NCI-H1436 treated with DMSO at 0.1 percent for 48 hours (cell line): Measurements from ENCODE around the gene SLC1A6.
"Not testable (repeated sequence)": the region's sequence is repeated elsewhere in the genome, so short reads cannot be mapped to it uniquely, and the experiment has no call there.

Experiments
- DNase-seq: peaks from one replicate; lab custom pipeline; 2025; lab: John Stamatoyannopoulos, UW

The SLC1A6 gene

DNA sequence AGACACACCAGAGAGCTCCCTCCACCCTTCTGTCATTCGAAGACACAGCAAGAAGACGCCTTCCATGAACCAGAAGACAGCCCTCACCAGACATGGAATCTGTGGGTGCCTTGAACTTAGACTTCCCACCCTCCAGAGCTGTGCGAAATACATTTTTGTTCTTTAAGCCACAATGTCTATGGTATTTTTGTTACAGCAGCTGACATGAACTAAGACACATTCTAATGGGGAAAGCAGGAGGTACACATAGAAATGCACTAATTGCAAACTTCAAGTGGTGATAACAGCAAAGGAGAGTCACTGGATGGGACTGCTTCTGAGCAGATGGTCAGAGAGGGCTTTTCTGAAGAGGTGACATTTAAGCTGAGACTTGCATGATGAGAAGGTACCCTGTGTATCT, 22.2 kb downstream of the SLC1A6 start:
- DNase-seq, result no peak

DNA sequence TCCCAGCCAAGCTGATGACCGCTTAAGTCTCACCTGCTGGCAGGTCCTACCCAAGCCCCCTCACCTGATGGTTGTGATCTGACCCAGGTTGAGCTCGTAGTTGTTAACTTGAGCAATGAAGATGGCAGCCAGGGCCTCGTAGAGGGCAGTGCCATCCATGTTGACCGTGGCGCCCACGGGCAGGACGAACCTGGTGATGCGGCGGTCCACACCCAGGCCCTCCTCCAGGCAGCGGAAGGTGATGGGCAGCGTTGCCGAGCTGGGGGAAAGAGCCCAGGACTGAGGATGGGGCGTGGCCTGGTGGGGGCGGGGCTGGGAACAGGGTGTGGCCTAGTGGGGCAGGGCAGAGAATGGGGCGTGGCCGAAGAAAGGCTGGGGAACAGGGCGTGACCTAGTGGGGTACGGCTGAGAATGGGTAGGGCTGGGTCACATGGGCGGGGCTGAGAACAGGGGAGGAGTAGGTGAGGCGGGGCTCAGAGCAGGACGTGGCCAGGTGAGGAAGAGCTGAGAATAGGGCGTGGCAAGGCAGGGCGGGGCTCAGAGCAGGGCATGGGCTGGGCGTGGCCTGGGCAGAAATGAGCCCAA, 25.5 kb downstream of the SLC1A6 start:
- no peak for DNase-seq

- no peak for DNase-seq
Observed at GRCh38 chr19:14952767-14953166, 26.9 kb downstream of the SLC1A6 start.

GRCh38 chr19:14950421-14950820, 29.2 kb downstream of the SLC1A6 start:
- no peak for DNase-seq

DNA sequence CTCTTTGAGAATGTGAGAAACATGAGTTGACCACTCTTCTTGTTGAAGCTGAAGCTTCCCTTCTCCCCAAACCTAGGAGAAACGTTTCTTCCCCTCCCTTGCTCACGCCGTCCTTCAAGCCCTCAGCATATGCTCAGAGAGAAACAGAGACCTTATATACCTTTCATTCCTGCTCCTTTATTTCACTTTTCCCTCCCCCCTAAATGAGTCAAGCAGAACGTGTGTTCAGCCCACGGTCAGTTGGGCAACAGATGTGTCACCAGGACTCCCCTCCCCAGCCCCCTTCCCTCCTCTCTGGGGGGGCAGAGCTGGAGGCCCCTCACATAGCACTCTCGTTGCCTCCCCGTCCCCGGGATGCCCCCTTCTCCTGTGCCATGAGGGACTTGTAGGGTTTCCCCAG, 29.8 kb downstream of the SLC1A6 start:
- no peak for DNase-seq

- DNase-seq, result not testable (repeated sequence)
Observed at GRCh38 chr19:14949413-14949812, 30.3 kb downstream of the SLC1A6 start.

DNA sequence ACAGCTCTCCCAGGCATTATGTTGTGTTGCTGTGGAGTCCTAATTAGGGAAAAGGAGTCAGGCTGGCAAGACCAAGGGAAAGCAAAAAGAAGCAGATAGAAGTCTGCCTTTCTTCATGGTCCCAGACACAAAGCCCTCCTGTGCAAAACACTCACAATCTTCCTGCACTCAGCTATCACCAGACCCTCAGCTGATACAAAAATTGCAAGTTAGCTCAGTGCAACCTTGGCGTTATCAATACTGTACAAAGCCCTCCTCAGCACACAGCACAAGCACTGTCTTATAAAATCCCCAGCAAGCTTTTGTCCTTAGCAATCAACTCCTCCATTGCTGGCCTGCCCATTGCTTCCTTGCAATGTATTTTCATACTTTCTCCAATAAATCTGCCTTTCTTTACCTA, 35.2 kb downstream of the SLC1A6 start:
- DNase-seq, result no peak

- DNase-seq, result no peak
Observed at GRCh38 chr19:14943601-14944000, 36.1 kb downstream of the SLC1A6 start.

GRCh38 chr19:14941189-14941588, 38.5 kb downstream of the SLC1A6 start, which contains the start of gene OR7C2:
Gene OR7C2 (plus strand): TSS chr19:14941489. CDS start chr19:14941489, 0 bp downstream.
- no peak for DNase-seq

DNA sequence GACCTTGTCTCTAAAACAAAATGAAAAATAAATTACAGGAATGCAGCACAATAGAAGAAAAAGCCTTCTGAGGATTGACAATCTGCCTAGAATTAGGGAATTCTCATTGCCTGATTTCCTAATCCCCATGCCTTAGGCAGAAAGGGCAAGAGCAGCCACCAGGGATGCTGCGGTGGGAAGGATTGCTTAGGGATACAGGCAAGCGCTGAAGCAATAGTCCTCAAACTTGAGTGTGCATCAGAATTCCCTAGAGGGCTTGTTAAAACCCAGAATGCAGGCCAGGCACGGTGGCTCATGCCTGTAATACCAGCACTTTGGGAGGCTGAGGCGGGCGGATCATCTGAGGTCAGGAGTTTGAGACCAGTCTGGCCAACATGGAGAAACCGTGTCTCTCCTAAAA, 39.4 kb downstream of the SLC1A6 start:
- DNase-seq, result no peak

DNA sequence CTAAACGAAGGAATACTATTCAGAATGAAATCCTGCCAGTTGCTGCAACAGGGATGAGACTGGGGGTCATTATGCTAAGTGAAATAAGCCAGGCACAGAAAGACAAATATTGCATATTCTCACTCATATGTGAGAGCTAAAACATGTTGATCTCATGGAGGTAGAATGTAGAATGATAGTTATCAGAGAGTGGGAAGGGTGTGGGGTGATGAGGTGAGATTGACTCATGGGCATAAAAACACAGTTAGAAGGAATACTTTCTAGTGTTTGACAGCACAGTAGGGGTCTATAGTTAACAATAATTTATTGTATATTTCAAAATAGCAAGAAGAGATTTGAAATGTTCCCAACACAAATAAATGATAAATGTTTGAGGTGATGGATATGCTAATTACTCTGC, 46.2 kb downstream of the SLC1A6 start:
- DNase-seq, result no peak

DNA sequence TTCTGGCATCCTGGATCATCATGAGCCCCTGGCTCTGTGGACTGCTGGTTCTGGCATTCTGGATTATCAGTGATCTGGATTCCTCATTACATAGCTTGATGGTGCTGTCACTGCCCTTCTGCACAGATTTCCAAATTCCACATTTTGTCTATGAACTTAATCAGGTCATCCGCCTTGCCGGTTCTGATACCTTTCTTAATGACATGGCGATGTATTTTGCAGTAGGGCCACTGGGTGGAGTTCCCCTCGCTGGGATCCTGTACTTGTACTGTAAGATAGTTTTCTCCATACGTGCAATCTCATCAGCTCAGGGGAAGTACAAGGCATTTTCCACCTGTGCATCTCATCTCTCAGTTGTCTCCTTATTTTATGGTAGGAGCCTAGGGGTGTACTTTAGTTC, 62.8 kb downstream of the SLC1A6 start:
- no peak for DNase-seq

GRCh38 chr19:14915116-14915515, 64.5 kb downstream of the SLC1A6 start:
- no peak for DNase-seq

- no peak for DNase-seq
Observed at GRCh38 chr19:14906711-14907110, 73.0 kb downstream of the SLC1A6 start.

DNA sequence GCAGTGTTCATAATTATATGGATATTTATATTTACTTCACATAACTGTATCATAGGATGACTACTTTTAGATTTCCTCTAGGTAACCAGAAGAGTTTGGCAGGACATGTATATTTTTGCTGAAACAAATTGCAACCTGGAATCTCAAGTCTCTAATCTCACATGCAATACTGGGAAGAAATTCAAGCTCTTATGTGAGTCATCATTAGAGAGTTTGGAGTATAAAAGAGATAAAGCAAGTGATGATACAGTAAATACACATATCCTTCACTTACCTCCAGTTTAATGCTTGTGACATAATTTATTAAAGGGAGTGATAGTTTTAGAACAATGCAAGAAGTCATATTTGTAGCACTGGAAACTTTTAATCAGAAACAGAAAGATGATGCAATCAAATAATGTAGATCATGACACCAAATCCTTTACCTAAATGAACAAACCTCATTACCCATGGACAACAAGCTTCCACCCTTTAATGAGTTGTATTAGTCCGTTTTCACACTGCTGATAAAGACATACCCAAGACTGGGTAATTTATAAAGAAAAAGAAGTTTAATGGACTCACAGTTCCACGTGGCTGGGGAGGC, 77.9 kb downstream of the SLC1A6 start:
- DNase-seq, result no peak
